IMR-90 (cell line): ENCODE results near the gene TRMT2A. TPM values are rescaled to one million over a fixed set of nuclear protein-coding genes. Genes with fewer than 3 reads are reported as not detected.

ENCODE experiments used
- ATAC-seq: fragments of 200-7000 bp; cut with Tn5 transposase; 2 replicates; pipeline ENCODE4 v1.9.1; 2020; ENCODE audit warnings: low read depth, mild to moderate bottlenecking, moderate library complexity
- BruUV-seq: library from RNA; stranded (reverse); fragments of 400-500 nt; replicated peaks from 2 replicates; lab custom pipeline; 2021; lab: Mats Ljungman, UMichigan
- CTCF ChIA-PET: fragments of 300-600 bp; formaldehyde crosslinking; extraction: SDS; loops from one replicate; lab custom pipeline; 2021; ENCODE audit warnings: antibody characterized with exemption; lab: Yijun Ruan, JAX
- POLR2A ChIA-PET: fragments of 300-600 bp; sonication (Branson Sonifier 250); formaldehyde crosslinking; loops from one replicate; lab custom pipeline; 2022; ENCODE audit warnings: antibody characterized with exemption; ENCODE audit not compliant: unreplicated experiment; lab: Charles Lee
- DNase-seq: peaks from one replicate; pipeline ENCODE4 v3.0.0; 2013
- H2AFZ ChIP-seq: replicated peaks from 2 replicates; pipeline ENCODE3; 2013; ENCODE audit warnings: low read length, mild to moderate bottlenecking; ENCODE audit not compliant: poor library complexity
- H2AK5ac ChIP-seq: 2 replicates; pipeline ENCODE4 v1.6.1; 2013; ENCODE audit warnings: low read depth, low read length, inconsistent platforms
- H2AK9ac ChIP-seq: replicated peaks from 2 replicates; pipeline ENCODE3; 2013; ENCODE audit warnings: mild to moderate bottlenecking, low read depth, low read length, moderate library complexity; ENCODE audit not compliant: poor library complexity
- H2BK120ac ChIP-seq: 2 replicates; pipeline ENCODE4 v1.6.1; 2013; ENCODE audit warnings: low read depth, low read length, inconsistent platforms
- H2BK15ac ChIP-seq: 3 replicates; pipeline ENCODE4 v1.6.1; 2013; ENCODE audit warnings: low read depth, low read length, inconsistent platforms
- H2BK20ac ChIP-seq: 2 replicates; pipeline ENCODE4 v1.6.1; 2013; ENCODE audit warnings: low read depth, mild to moderate bottlenecking, inconsistent platforms, low read length, moderate library complexity
- H2BK5ac ChIP-seq: 2 replicates; pipeline ENCODE4 v1.6.1; 2013; ENCODE audit warnings: mild to moderate bottlenecking, low read depth, low read length, inconsistent platforms; ENCODE audit not compliant: poor library complexity, severe bottlenecking
- H3K14ac ChIP-seq: replicated peaks from 2 replicates; pipeline ENCODE4 v1.6.1; 2013; ENCODE audit warnings: low read depth, low read length, inconsistent platforms
- H3K18ac ChIP-seq: 2 replicates; pipeline ENCODE4 v1.6.1; 2013; ENCODE audit warnings: low read depth, low read length, control low read depth
- H3K23ac ChIP-seq: 2 replicates; pipeline ENCODE4 v1.6.1; 2013; ENCODE audit warnings: low read depth, low read length, inconsistent platforms
- H3K27ac ChIP-seq: 2 replicates; pipeline ENCODE4 v1.5.1; 2013; ENCODE audit warnings: mild to moderate bottlenecking, control low read depth, low read length; ENCODE audit not compliant: insufficient read depth
- H3K27me3 ChIP-seq: 2 replicates; pipeline ENCODE4 v1.6.1; 2013; ENCODE audit warnings: low read length; ENCODE audit not compliant: control insufficient read depth, insufficient read depth
- H3K36me3 ChIP-seq: 2 replicates; pipeline ENCODE4 v1.6.1; 2013; ENCODE audit warnings: low read length, mixed read lengths; ENCODE audit not compliant: control insufficient read depth, insufficient read depth
- H3K4ac ChIP-seq: 2 replicates; pipeline ENCODE4 v1.6.1; 2013; ENCODE audit warnings: low read depth, low read length, inconsistent platforms
- H3K4me1 ChIP-seq: 2 replicates; pipeline ENCODE4 v1.6.1; 2013; ENCODE audit warnings: low read length, mixed read lengths; ENCODE audit not compliant: control insufficient read depth, insufficient read depth
- H3K4me2 ChIP-seq: 2 replicates; pipeline ENCODE4 v1.6.1; 2013; ENCODE audit warnings: low read depth, mild to moderate bottlenecking, control low read depth, low read length, moderate library complexity
- H3K4me3 ChIP-seq: 2 replicates; pipeline ENCODE4 v1.5.1; 2013; ENCODE audit warnings: low read depth, mild to moderate bottlenecking, control low read depth, low read length, moderate library complexity; ENCODE audit not compliant: insufficient read depth
- H3K56ac ChIP-seq: 2 replicates; pipeline ENCODE4 v1.6.1; 2013; ENCODE audit warnings: low read length, inconsistent platforms; ENCODE audit not compliant: insufficient read depth; ENCODE audit errors: extremely low read depth
- H3K79me1 ChIP-seq, 2 experiments: 2 replicates each; pipeline ENCODE4 v1.6.1; 2013; ENCODE audit warnings: low read length in 2 of 2, inconsistent platforms in 1 of 2, low read depth in 1 of 2
- H3K9ac ChIP-seq: 2 replicates; pipeline ENCODE4 v1.6.1; 2013; ENCODE audit warnings: low read depth, low read length, control low read depth
- H3K9me1 ChIP-seq: 2 replicates; pipeline ENCODE4 v1.6.1; 2013; ENCODE audit warnings: low read length, inconsistent platforms; ENCODE audit not compliant: insufficient read depth
- H3K9me3 ChIP-seq: 2 replicates; pipeline ENCODE4 v1.6.1; 2013; ENCODE audit warnings: low read length; ENCODE audit not compliant: control insufficient read depth, insufficient read depth
- H4K20me1 ChIP-seq: 2 replicates; pipeline ENCODE4 v1.6.1; 2013; ENCODE audit warnings: low read length, inconsistent platforms; ENCODE audit not compliant: insufficient read depth
- H4K5ac ChIP-seq: 2 replicates; pipeline ENCODE4 v1.6.1; 2013; ENCODE audit warnings: mild to moderate bottlenecking, low read depth, low read length, control low read depth
- H4K8ac ChIP-seq, 2 experiments: 2 replicates each; pipeline ENCODE4 v1.6.1; 2013; ENCODE audit warnings: low read depth in 2 of 2, low read length in 2 of 2, control low read depth in 1 of 2, inconsistent platforms in 1 of 2
- H4K91ac ChIP-seq: 2 replicates; pipeline ENCODE4 v1.6.1; 2013; ENCODE audit warnings: low read depth, low read length, inconsistent platforms; ENCODE audit not compliant: insufficient read depth
- BHLHE40 ChIP-seq: fragments of 150-350 bp; IDR thresholded peaks from 2 replicates; pipeline ENCODE4 v1.6.1; 2016; ENCODE audit warnings: mild to moderate bottlenecking, low read depth, low read length
- CHD1 ChIP-seq: IDR thresholded peaks from 2 replicates; pipeline ENCODE4 v1.6.1; 2012; ENCODE audit warnings: low read depth, low read length, improper control_type of control experiment
- MAZ ChIP-seq: IDR thresholded peaks from 2 replicates; pipeline ENCODE4 v1.6.1; 2012; ENCODE audit warnings: low read depth, mild to moderate bottlenecking, low read length, improper control_type of control experiment, moderate library complexity, borderline replicate concordance
- MXI1 ChIP-seq: IDR thresholded peaks from 2 replicates; pipeline ENCODE4 v1.6.1; 2012; ENCODE audit warnings: low read depth, mild to moderate bottlenecking, low read length, moderate library complexity, borderline replicate concordance
- NFE2L2 ChIP-seq: fragments of 150-350 bp; IDR thresholded peaks from 2 replicates; pipeline ENCODE4 v1.6.1; 2016; ENCODE audit warnings: low read depth, mild to moderate bottlenecking, low read length
- POLR2A ChIP-seq: IDR thresholded peaks from 2 replicates; pipeline ENCODE4 v1.6.1; 2012; ENCODE audit warnings: mild to moderate bottlenecking, low read depth, low read length
- RCOR1 ChIP-seq: IDR thresholded peaks from 2 replicates; pipeline ENCODE4 v1.6.1; 2012; ENCODE audit warnings: mild to moderate bottlenecking, low read length, improper control_type of control experiment; ENCODE audit not compliant: insufficient replicate concordance
- WGBS, 2 experiments: methylation state at CpG; one replicate each; pipeline versions ENCODE4 v1.1.5 to v1.1.7; 2013; ENCODE audit warnings: missing lambda C conversion rate in 2 of 2; ENCODE audit not compliant: insufficient read length in 1 of 2; ENCODE audit errors: extremely low coverage in 2 of 2; 5-methylcytosine and 5-hydroxymethylcytosine counted together
- dilution Hi-C: fragments of 300-500 bp; cut with HindIII; formaldehyde crosslinking; loops from one replicate; pipeline ENCODE4 v1.14.3; 2018; ENCODE audit warnings: low sequenced_read_pairs; ENCODE audit not compliant: unreplicated experiment
- in situ Hi-C: fragments of 300-500 bp; cut with MboI; formaldehyde crosslinking; loops from 3 replicates; pipeline ENCODE4 v1.14.3; 2019; ENCODE audit warnings: low sequenced_read_pairs, inconsistent platforms, mixed read lengths
- intact Hi-C: fragments of 100-400 bp; cut with micrococcal nuclease; formaldehyde crosslinking; loops from 2 replicates; pipeline ENCODE4 v1.10.0; 2022
- polyA plus RNA-seq, 3 experiments: library from polyadenylated mRNA; depleted of rRNA; stranded (reverse); fragments of >200 nt; gene quantifications; 2 replicates each; pipeline ENCODE4 v1.2.3, GENCODE V29; 2012; ENCODE audit warnings: low replicate concordance in 1 of 3
- total RNA-seq: library from RNA; depleted of rRNA; stranded (reverse); fragments of >200 nt; gene quantifications from 2 replicates; pipeline ENCODE4 v1.2.3, GENCODE V29; 2012
- TF ChIP-seq, protein P1 (sequence below): fragments of 150-350 bp; IDR thresholded peaks from 2 replicates; pipeline ENCODE4 v1.6.1; 2017; ENCODE audit warnings: mild to moderate bottlenecking, antibody characterized with exemption, low read length, low read depth

Gene TRMT2A
- total and polyA plus RNA-seq, 2 of the 4 experiments (the other 2 are of a cell fraction): 22.0 to 39.1 TPM

DNA sequence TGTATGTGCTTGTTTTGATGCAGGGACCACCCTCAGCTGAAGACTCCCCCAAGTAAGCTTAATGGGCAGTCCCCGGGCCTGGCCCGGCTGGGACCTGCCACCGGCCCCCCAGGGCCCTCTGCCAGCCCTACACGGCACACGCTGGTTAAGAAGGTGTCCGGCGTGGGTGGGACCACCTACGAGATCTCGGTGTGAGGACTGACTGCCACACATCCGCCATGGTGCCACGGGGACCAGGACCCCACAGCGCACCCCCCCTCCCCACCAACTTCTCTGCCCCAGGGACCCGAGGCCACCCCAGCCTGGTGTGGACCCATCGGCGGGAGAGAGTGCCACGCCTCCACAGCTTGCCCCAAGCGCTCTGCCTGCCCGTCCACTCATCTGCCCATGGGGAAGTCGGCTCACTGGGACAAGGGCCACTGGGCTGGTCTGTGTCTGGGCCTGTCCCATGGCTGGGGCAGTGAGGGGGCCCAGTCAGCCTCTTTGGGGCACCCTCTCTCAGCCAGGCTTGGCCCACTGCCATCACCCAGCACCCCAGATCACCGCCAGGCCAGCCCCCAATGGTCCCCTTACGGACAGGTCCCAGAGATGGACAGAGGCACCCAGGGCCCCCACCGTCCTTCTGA lies 28.3 kb upstream of the TRMT2A start:
- H4K91ac ChIP-seq: no peak overlapping the region
- H2BK15ac ChIP-seq: no peak overlapping the region
- no peaks in the 10 kb centered on the region for H3K9me3 ChIP-seq
- no peak overlapping the region for H2BK20ac ChIP-seq
- no peak overlapping the region for H3K4ac ChIP-seq
- no peak overlapping the region for H3K9ac ChIP-seq
- H3K9me1 ChIP-seq: peaks cover 11% of the 10 kb centered on the region; the same call in 1 of the 2 replicates
- ChIA-PET POLR2A (no interaction called here), CTCF (no interaction called here)
- H2AK9ac ChIP-seq: no peak overlapping the region
- H3K36me3 ChIP-seq: peaks cover 13% of the 10 kb centered on the region; the same call in 1 of the 2 replicates
- H2BK5ac ChIP-seq: no peak overlapping the region
- H2AK5ac ChIP-seq: no peak overlapping the region
- H3K79me1 ChIP-seq: peaks cover 8 to 32% of the 10 kb centered on the region in 2 experiments; a peak in 3 of 4 replicates
- 94% methylated on average over 9 of the region's 22 CpGs; no CpG with 5 or more reads in 1 of the 2 experiments for whole genome bisulfite sequencing, 2 experiments
- H3K4me2 ChIP-seq: no peak overlapping the region
- no peak overlapping the region for H3K14ac ChIP-seq
- H3K4me1 ChIP-seq: peaks cover 16% of the 10 kb centered on the region
- dilution Hi-C loops: no loop called here
- TF ChIP-seq RCOR1 (no peak), NFE2L2 (no peak), POLR2A (no peak), MAZ (no peak), CHD1 (no peak), BHLHE40 (no peak), MXI1 (no peak)
- TF ChIP-seq, protein P1, sequence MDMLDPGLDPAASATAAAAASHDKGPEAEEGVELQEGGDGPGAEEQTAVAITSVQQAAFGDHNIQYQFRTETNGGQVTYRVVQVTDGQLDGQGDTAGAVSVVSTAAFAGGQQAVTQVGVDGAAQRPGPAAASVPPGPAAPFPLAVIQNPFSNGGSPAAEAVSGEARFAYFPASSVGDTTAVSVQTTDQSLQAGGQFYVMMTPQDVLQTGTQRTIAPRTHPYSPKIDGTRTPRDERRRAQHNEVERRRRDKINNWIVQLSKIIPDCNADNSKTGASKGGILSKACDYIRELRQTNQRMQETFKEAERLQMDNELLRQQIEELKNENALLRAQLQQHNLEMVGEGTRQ: no peak
- DNase-seq (no peak), ATAC-seq (no peak)
- no peak overlapping the region for H4K5ac ChIP-seq
- peaks cover 16% of the 10 kb centered on the region for H4K20me1 ChIP-seq
- no peak overlapping the region for H3K23ac ChIP-seq
- no peak overlapping the region for H3K4me3 ChIP-seq
- H2AFZ ChIP-seq: no peak overlapping the region
- H3K27ac ChIP-seq: no peak overlapping the region
- H3K56ac ChIP-seq: no peak overlapping the region
- H3K18ac ChIP-seq: no peak overlapping the region
- H3K27me3 ChIP-seq: no peaks in the 10 kb centered on the region
- H2BK120ac ChIP-seq: no peak overlapping the region
- no peak overlapping the region for H4K8ac ChIP-seq
- BruUV-seq: no TSS peak
- in situ Hi-C loops: no loop called here
- intact Hi-C loops: no loop called here
